Liver (tissue), 9 donors: Measurements from ENCODE around the gene TECPR1. TPM values are rescaled to one million over a fixed set of nuclear protein-coding genes. Genes with fewer than 3 reads are reported as not detected.

Source experiments
- DNase-seq: peaks from one replicate; pipeline ENCODE4 v3.0.0-alpha.2; 2017; ENCODE audit warnings: low spot score
- H3K27ac ChIP-seq, 2 donors: one replicate each; pipeline ENCODE4 v1.7.0; 2013; ENCODE audit warnings: inconsistent platforms in 2 of 2, low read length in 2 of 2, control low read depth in 1 of 2, low read depth in 1 of 2, mild to moderate bottlenecking in 1 of 2
- H3K27me3 ChIP-seq, 4 donors: one replicate each; pipeline versions ENCODE4 v1.6.1 to v1.7.0; 2013; ENCODE audit warnings: low read length in 3 of 4, inconsistent platforms in 1 of 4, mild to moderate bottlenecking in 1 of 4, moderate library complexity in 1 of 4; ENCODE audit not compliant: control insufficient read depth in 4 of 4, insufficient read depth in 4 of 4
- H3K36me3 ChIP-seq, 4 donors: one replicate each; pipeline versions ENCODE4 v1.6.1 to v1.7.0; 2013; ENCODE audit warnings: low read length in 3 of 4, mild to moderate bottlenecking in 3 of 4, low read depth in 1 of 4, moderate library complexity in 1 of 4; ENCODE audit not compliant: control insufficient read depth in 4 of 4, insufficient read depth in 3 of 4
- H3K4me1 ChIP-seq, 4 donors: one replicate each; pipeline versions ENCODE4 v1.6.1 to v1.7.0; 2013; ENCODE audit warnings: low read length in 3 of 4, mild to moderate bottlenecking in 3 of 4, moderate library complexity in 1 of 4; ENCODE audit not compliant: control insufficient read depth in 4 of 4, insufficient read depth in 4 of 4
- H3K4me3 ChIP-seq, 3 donors: one replicate each; pipeline versions ENCODE4 v1.6.1 to v1.7.0; 2013; ENCODE audit warnings: low read length in 3 of 3, control low read depth in 1 of 3, low read depth in 1 of 3, mild to moderate bottlenecking in 1 of 3
- H3K9ac ChIP-seq, 2 donors: one replicate each; pipeline ENCODE4 v1.7.0; 2013; ENCODE audit warnings: low read length in 2 of 2, mild to moderate bottlenecking in 2 of 2, moderate library complexity in 2 of 2, control low read depth in 1 of 2, low read depth in 1 of 2
- H3K9me3 ChIP-seq, 4 donors: one replicate each; pipeline versions ENCODE4 v1.6.1 to v1.7.0; 2013; ENCODE audit warnings: low read length in 3 of 4; ENCODE audit not compliant: control insufficient read depth in 4 of 4
- ATF3 ChIP-seq: IDR thresholded peaks from 2 replicates; pipeline ENCODE4 v1.6.1; 2016; ENCODE audit warnings: antibody characterized with exemption
- CTCF ChIP-seq: fragments of 150-350 bp; IDR thresholded peaks from 2 replicates; pipeline ENCODE4 v1.5.1; 2017; ENCODE audit warnings: improper control_type of control experiment, low read depth, low read length; ENCODE audit not compliant: missing input control
- EGR1 ChIP-seq, 2 donors: IDR thresholded peaks; 2 replicates each; pipeline ENCODE4 v1.6.1; 2016 to 2018; ENCODE audit warnings: antibody characterized with exemption in 2 of 2, low read depth in 2 of 2
- FOXA1 ChIP-seq: IDR thresholded peaks from 2 replicates; pipeline ENCODE4 v1.6.1; 2016; ENCODE audit warnings: antibody characterized with exemption
- FOXA2 ChIP-seq: IDR thresholded peaks from 2 replicates; pipeline ENCODE4 v1.6.1; 2016; ENCODE audit warnings: antibody characterized with exemption
- GABPA ChIP-seq, 2 donors: IDR thresholded peaks in 1 of 2; conservative IDR thresholded peaks in 1 of 2; 2 replicates each; pipeline ENCODE4 v1.6.1; 2016; ENCODE audit warnings: antibody characterized with exemption in 2 of 2, mild to moderate bottlenecking in 1 of 2, moderate library complexity in 1 of 2
- HNF4A ChIP-seq, 2 donors: conservative IDR thresholded peaks; 2 replicates each; pipeline ENCODE4 v1.6.1; 2016; ENCODE audit warnings: antibody characterized with exemption in 2 of 2, mild to moderate bottlenecking in 2 of 2
- HNF4G ChIP-seq: IDR thresholded peaks from 2 replicates; pipeline ENCODE4 v1.6.1; 2016; ENCODE audit warnings: antibody characterized with exemption
- JUND ChIP-seq, 2 donors: IDR thresholded peaks; 2 replicates each; pipeline ENCODE4 v1.6.1; 2016; ENCODE audit warnings: antibody characterized with exemption in 2 of 2
- MAX ChIP-seq: IDR thresholded peaks from 2 replicates; pipeline ENCODE4 v1.6.1; 2016; ENCODE audit warnings: antibody characterized with exemption
- NR2F2 ChIP-seq: IDR thresholded peaks from 2 replicates; pipeline ENCODE4 v1.6.1; 2016; ENCODE audit warnings: antibody characterized with exemption
- RAD21 ChIP-seq, 2 donors: IDR thresholded peaks; 2 replicates each; pipeline ENCODE4 v1.6.1; 2016; ENCODE audit warnings: antibody characterized with exemption in 2 of 2, mild to moderate bottlenecking in 2 of 2
- REST ChIP-seq: IDR thresholded peaks from 2 replicates; pipeline ENCODE4 v1.6.1; 2016; ENCODE audit warnings: antibody characterized with exemption, mild to moderate bottlenecking
- RXRA ChIP-seq, 2 donors: IDR thresholded peaks; 2 replicates each; pipeline ENCODE4 v1.6.1; 2017 to 2018; ENCODE audit warnings: antibody characterized with exemption in 2 of 2, mild to moderate bottlenecking in 1 of 2
- SP1 ChIP-seq: IDR thresholded peaks from 2 replicates; pipeline ENCODE4 v1.6.1; 2018; ENCODE audit warnings: antibody characterized with exemption, mild to moderate bottlenecking
- TAF1 ChIP-seq: conservative IDR thresholded peaks from 2 replicates; pipeline ENCODE4 v1.6.1; 2016; ENCODE audit warnings: antibody characterized with exemption, mild to moderate bottlenecking
- YY1 ChIP-seq: IDR thresholded peaks from 2 replicates; pipeline ENCODE4 v1.6.1; 2016; ENCODE audit warnings: antibody characterized with exemption, mild to moderate bottlenecking
- ZBTB33 ChIP-seq: IDR thresholded peaks from 2 replicates; pipeline ENCODE4 v1.6.1; 2016; ENCODE audit warnings: antibody characterized with exemption
- WGBS: extraction: QIAGEN DNeasy Blood & Tissue Kit; methylation state at CpG from one replicate; pipeline ENCODE4 v1.1.7; 2013; 5-methylcytosine and 5-hydroxymethylcytosine counted together
- polyA plus RNA-seq, 2 donors: library from polyadenylated mRNA; stranded (reverse) in 1 of 2; unstranded in 1 of 2; fragments of 200-250 nt in 1 of 2; fragments of >200 nt in 1 of 2; fragmentation: Nextera tagmentation in 1 of 2; extraction: Ambion mirVana in 1 of 2; gene quantifications; one replicate each; pipeline versions ENCODE4 v1.2.1 to v1.2.3, GENCODE V29; 2013 to 2015
- total RNA-seq, 2 donors: library from RNA; depleted of rRNA; stranded (reverse); fragments of >200 nt; gene quantifications; one replicate each; pipeline ENCODE4 v1.2.3, GENCODE V29; 2014
- donor health status: healthy.
- donor health status: healthy.
- donor health status: healthy.
- donor health status: healthy.
- donor health status: healthy.

Gene TECPR1
- total and polyA plus RNA-seq, 4 donors = 3.3 to 16.3 (median 7.8) TPM

GRCh38 chr7:98254951-98255610 lies 3.0 kb upstream of the TECPR1 start:
- H3K4me3 ChIP-seq = no peak overlapping the region
- no peak for TF ChIP-seq FOXA1
- no peak for TF ChIP-seq MAX
- no peak for TF ChIP-seq RXRA (IDR thresholded peaks at IDR 0.05)
- no peak for TF ChIP-seq HNF4G
- TF ChIP-seq GABPA (IDR thresholded peaks at IDR 0.05 in 1 of 2, conservative IDR thresholded peaks at IDR 0.05 in 1 of 2) = no peak
- no peak for TF ChIP-seq SP1
- no peak for TF ChIP-seq REST
- TF ChIP-seq TAF1 = no peak
- TF ChIP-seq FOXA2 = no peak
- no peak for TF ChIP-seq JUND (IDR thresholded peaks at IDR 0.05)
- TF ChIP-seq EGR1 (IDR thresholded peaks at IDR 0.05; ENCODE audit: low read depth in 2 of 2) = no peak
- no peak for TF ChIP-seq HNF4A (conservative IDR thresholded peaks at IDR 0.05)
- no peak for TF ChIP-seq YY1
- no peak for TF ChIP-seq RAD21 (IDR thresholded peaks at IDR 0.05)
- no peak for TF ChIP-seq CTCF
- no peak for TF ChIP-seq ZBTB33
- 83% methylated on average over 11 of the region's 11 CpGs for WGBS
- no peaks in the 10 kb centered on the region for H3K27me3 ChIP-seq
- peaks cover 0 to 10% (median 5%) of the 10 kb centered on the region in 4 donors for H3K36me3 ChIP-seq
- H3K9ac ChIP-seq = no peak overlapping the region
- H3K27ac ChIP-seq = no peak overlapping the region
- peaks cover 10 to 23% (median 16%) of the 10 kb centered on the region in 4 donors for H3K4me1 ChIP-seq
- H3K9me3 ChIP-seq = no peaks in the 10 kb centered on the region
- DNase-seq = no peak

GRCh38 chr7:98254516-98254915 lies 2.5 kb upstream of the TECPR1 start:
- Histone ChIP-seq H3K27me3 (no peaks in the 10 kb centered on the region), H3K36me3 (peaks cover 0 to 10% (median 5%) of the 10 kb centered on the region in 4 donors), H3K4me1 (peaks cover 10 to 23% (median 16%) of the 10 kb centered on the region in 4 donors), H3K27ac (no peak overlapping the region), H3K9ac (no peak overlapping the region), H3K9me3 (no peaks in the 10 kb centered on the region), H3K4me3 (no peak overlapping the region)
- 95% methylated on average over 4 of the region's 4 CpGs for WGBS
- DNase-seq = no peak
- TF ChIP-seq NR2F2 (no peak), SP1 (no peak), HNF4A (conservative IDR thresholded peaks at IDR 0.05) (no peak), FOXA2 (no peak), HNF4G (no peak), TAF1 (no peak), GABPA (IDR thresholded peaks at IDR 0.05 in 1 of 2, conservative IDR thresholded peaks at IDR 0.05 in 1 of 2) (no peak), MAX (no peak), ATF3 (no peak), ZBTB33 (no peak), REST (no peak)
